ENCODE data around the gene XYLT2. TPM values are rescaled to one million over a fixed set of nuclear protein-coding genes. Genes with fewer than 3 reads are reported as not detected.

The XYLT2 gene
- total RNA-seq, 1 experiment from 2014 or later = 28.5 TPM

DNA sequence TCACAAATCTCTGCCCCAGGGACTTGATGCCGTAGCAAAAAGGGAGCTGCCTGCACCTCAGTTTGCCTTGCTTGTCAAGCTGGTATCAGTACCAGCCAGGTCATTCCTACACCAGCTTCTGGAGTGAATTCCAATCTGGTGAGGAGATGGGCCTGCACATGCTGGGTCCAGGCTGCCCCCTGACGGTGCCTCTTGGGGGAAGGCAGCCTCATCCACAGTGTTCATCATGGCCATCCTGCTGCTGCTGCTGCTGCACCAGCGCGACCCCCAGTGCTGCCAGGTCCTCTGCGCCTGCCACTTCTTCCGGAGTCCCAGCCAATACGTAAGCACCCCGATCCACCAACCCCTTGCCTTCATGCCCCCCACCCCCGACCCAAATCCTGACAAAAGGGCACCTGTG lies 18.8 kb downstream of the XYLT2 start:
- Histone ChIP-seq H3K4me3 (ENCODE audit: low read depth in 2 of 2, low read length in 2 of 2) (no peak overlapping the region), H3K4me1 (ENCODE audit: control insufficient read depth, insufficient read depth, low read length) (peaks cover 7% of the 10 kb centered on the region; the same call in 1 of the 2 replicates), H3K9me3 (ENCODE audit: control insufficient read depth, insufficient read depth, low read depth, low read length) (no peaks in the 10 kb centered on the region), H3K36me3 (ENCODE audit: control insufficient read depth, insufficient read depth, low read length) (peaks cover 20% of the 10 kb centered on the region), H3K27ac (ENCODE audit: low read length) (no peak overlapping the region), H3K27me3 (ENCODE audit: control insufficient read depth, insufficient read depth, low read length) (no peaks in the 10 kb centered on the region)
- TF ChIP-seq, protein P1, sequence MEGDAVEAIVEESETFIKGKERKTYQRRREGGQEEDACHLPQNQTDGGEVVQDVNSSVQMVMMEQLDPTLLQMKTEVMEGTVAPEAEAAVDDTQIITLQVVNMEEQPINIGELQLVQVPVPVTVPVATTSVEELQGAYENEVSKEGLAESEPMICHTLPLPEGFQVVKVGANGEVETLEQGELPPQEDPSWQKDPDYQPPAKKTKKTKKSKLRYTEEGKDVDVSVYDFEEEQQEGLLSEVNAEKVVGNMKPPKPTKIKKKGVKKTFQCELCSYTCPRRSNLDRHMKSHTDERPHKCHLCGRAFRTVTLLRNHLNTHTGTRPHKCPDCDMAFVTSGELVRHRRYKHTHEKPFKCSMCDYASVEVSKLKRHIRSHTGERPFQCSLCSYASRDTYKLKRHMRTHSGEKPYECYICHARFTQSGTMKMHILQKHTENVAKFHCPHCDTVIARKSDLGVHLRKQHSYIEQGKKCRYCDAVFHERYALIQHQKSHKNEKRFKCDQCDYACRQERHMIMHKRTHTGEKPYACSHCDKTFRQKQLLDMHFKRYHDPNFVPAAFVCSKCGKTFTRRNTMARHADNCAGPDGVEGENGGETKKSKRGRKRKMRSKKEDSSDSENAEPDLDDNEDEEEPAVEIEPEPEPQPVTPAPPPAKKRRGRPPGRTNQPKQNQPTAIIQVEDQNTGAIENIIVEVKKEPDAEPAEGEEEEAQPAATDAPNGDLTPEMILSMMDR (IDR thresholded peaks at IDR 0.05) = no peak
- TF ChIP-seq POLR2AphosphoS5 (IDR thresholded peaks at IDR 0.05; ENCODE audit: low read depth, low read length) (no peak), SIN3A (IDR thresholded peaks at IDR 0.05; ENCODE audit: borderline replicate concordance, insufficient read depth, low read depth, low read length) (no peak), TCF7L2 (IDR thresholded peaks at IDR 0.05; ENCODE audit: low read depth, low read length) (no peak)
- TF ChIP-seq, protein P2, sequence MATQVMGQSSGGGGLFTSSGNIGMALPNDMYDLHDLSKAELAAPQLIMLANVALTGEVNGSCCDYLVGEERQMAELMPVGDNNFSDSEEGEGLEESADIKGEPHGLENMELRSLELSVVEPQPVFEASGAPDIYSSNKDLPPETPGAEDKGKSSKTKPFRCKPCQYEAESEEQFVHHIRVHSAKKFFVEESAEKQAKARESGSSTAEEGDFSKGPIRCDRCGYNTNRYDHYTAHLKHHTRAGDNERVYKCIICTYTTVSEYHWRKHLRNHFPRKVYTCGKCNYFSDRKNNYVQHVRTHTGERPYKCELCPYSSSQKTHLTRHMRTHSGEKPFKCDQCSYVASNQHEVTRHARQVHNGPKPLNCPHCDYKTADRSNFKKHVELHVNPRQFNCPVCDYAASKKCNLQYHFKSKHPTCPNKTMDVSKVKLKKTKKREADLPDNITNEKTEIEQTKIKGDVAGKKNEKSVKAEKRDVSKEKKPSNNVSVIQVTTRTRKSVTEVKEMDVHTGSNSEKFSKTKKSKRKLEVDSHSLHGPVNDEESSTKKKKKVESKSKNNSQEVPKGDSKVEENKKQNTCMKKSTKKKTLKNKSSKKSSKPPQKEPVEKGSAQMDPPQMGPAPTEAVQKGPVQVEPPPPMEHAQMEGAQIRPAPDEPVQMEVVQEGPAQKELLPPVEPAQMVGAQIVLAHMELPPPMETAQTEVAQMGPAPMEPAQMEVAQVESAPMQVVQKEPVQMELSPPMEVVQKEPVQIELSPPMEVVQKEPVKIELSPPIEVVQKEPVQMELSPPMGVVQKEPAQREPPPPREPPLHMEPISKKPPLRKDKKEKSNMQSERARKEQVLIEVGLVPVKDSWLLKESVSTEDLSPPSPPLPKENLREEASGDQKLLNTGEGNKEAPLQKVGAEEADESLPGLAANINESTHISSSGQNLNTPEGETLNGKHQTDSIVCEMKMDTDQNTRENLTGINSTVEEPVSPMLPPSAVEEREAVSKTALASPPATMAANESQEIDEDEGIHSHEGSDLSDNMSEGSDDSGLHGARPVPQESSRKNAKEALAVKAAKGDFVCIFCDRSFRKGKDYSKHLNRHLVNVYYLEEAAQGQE (IDR thresholded peaks at IDR 0.05; ENCODE audit: insufficient read depth in 1 of 2, low read depth in 2 of 2, low read length in 1 of 2) = no peak
- ChIA-PET CTCF (interaction anchor here (1.1 kb wide), 1 partner anchor 163 kb away, joined by 3 read pairs; no protein-coding TSS in a partner anchor), POLR2A (interaction anchor here (0.6 kb wide), 1 partner anchor 236 kb away, joined by 5 read pairs; no protein-coding TSS in a partner anchor)
- intact Hi-C loops (cut with micrococcal nuclease; ENCODE audit: unreplicated experiment) (no loop called here), in situ Hi-C loops (cut with HindIII; ENCODE audit: low pct_unique_long_range_greater_than_20kb, low sequenced_read_pairs) (no loop called here)
- no TSS peak for BruUV-seq (replicated peaks)
- DNase-seq (ENCODE audit: low read depth, low spot score) (no peak), ATAC-seq (0 out of 2 replicates have a peak, but pooled peaks have one; percentile 13)

DNA sequence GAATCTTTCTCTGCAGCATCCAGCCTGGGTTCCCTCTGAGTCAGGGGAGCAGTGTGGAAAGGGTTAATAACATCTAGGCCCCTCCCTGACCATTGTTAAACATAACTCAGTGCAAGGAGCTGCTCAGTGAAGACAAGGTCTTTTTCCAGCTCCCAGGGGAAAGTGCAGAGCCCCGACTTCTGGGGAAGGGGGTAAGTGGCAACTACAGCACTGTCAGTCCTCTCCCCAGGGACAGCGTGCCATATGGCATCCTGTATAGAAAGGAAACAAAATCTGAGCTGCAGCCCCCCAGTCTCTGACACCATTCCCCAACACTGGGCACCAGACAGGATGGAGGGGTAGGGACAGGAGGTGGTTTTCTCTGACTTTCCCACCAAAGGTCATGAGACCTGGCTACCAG lies 19.2 kb downstream of the XYLT2 start:
- no peaks in the 10 kb centered on the region for H3K27me3 ChIP-seq (ENCODE audit: control insufficient read depth, insufficient read depth, low read length)
- H3K4me1 ChIP-seq (ENCODE audit: control insufficient read depth, insufficient read depth, low read length) = peaks cover 7% of the 10 kb centered on the region; the same call in 1 of the 2 replicates
- in situ Hi-C loops (cut with HindIII; ENCODE audit: low pct_unique_long_range_greater_than_20kb, low sequenced_read_pairs) (no loop called here), intact Hi-C loops (cut with micrococcal nuclease; ENCODE audit: unreplicated experiment) (no loop called here)
- H3K36me3 ChIP-seq (ENCODE audit: control insufficient read depth, insufficient read depth, low read length) = peaks cover 21% of the 10 kb centered on the region
- TF ChIP-seq, protein P2 (IDR thresholded peaks at IDR 0.05; ENCODE audit: insufficient read depth in 1 of 2, low read depth in 2 of 2, low read length in 1 of 2) = no peak
- TF ChIP-seq POLR2AphosphoS5 (IDR thresholded peaks at IDR 0.05; ENCODE audit: low read depth, low read length) = no peak
- TF ChIP-seq, protein P1 (IDR thresholded peaks at IDR 0.05) = no peak
- no peak for TF ChIP-seq SIN3A (IDR thresholded peaks at IDR 0.05; ENCODE audit: borderline replicate concordance, insufficient read depth, low read depth, low read length)
- no peak for TF ChIP-seq TCF7L2 (IDR thresholded peaks at IDR 0.05; ENCODE audit: low read depth, low read length)
- no TSS peak for BruUV-seq (replicated peaks)
- CTCF ChIA-PET = interaction anchor here (1.1 to 1.2 kb wide), 2 partner anchors 163 to 167 kb away, joined by 3 to 4 read pairs; no protein-coding TSS in a partner anchor
- H3K9me3 ChIP-seq (ENCODE audit: control insufficient read depth, insufficient read depth, low read depth, low read length) = no peaks in the 10 kb centered on the region
- DNase-seq (ENCODE audit: low read depth, low spot score) = no peak
- POLR2A ChIA-PET = no interaction called here
- ATAC-seq = no peak
- H3K27ac ChIP-seq (ENCODE audit: low read length) = no peak overlapping the region
- no peak overlapping the region for H3K4me3 ChIP-seq (ENCODE audit: low read depth in 2 of 2, low read length in 2 of 2)

All from Panc1 (cell line).